ENCODE results near the gene GADD45B. TPM values are rescaled to one million over a fixed set of nuclear protein-coding genes. Genes with fewer than 3 reads are reported as not detected.

GADD45B gene
- total RNA-seq, 6 experiments from 2014 or later: 35.5 to 55.7 (median 39.1) TPM

DNA sequence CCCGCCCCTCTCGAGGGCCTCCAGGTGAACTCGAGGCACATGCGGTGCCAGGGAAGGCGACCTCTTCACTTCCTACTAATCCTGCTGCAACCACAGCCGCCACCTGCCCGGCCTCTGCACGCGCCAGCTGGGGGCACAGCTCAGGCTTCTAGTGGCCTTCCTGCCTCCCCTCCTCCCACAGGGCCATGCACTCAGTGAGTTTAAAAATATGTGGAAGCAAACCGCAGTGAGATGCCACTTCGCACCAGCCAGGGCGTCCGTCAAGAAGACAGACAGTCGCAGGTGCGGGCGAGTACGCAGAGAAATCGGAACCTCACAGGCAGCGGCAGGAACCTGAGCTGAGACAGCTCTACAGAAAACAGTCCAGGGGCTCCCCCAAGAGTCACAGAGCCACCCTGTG is 29.5 kb upstream of the GADD45B start:
- Mint-ChIP-seq H3K36me3 (ENCODE audit: low read depth) (peaks cover 9% of the 10 kb centered on the region), H3K4me3 (no peak overlapping the region), H3K9me3 (no peaks in the 10 kb centered on the region), H3K27me3 (ENCODE audit: insufficient read depth) (no peaks in the 10 kb centered on the region; the same call in 1 of the 2 replicates), H3K27ac (no peak overlapping the region), H3K4me1 (ENCODE audit: low read depth) (no peaks in the 10 kb centered on the region)
- DNase-seq: no peak
- TF ChIP-seq CTCF (IDR thresholded peaks at IDR 0.05): no peak

GRCh38 chr19:2449019-2449418 is 26.9 kb upstream of the GADD45B start:
- Mint-ChIP-seq H3K4me3 (no peak overlapping the region), H3K27ac (no peak overlapping the region), H3K4me1 (ENCODE audit: low read depth) (no peaks in the 10 kb centered on the region), H3K36me3 (ENCODE audit: low read depth) (peaks cover 5% of the 10 kb centered on the region), H3K27me3 (ENCODE audit: insufficient read depth) (peaks cover under 1% of the 10 kb centered on the region; the same call in 1 of the 2 replicates), H3K9me3 (no peaks in the 10 kb centered on the region)
- DNase-seq: no peak
- TF ChIP-seq CTCF (IDR thresholded peaks at IDR 0.05): no peak

DNA sequence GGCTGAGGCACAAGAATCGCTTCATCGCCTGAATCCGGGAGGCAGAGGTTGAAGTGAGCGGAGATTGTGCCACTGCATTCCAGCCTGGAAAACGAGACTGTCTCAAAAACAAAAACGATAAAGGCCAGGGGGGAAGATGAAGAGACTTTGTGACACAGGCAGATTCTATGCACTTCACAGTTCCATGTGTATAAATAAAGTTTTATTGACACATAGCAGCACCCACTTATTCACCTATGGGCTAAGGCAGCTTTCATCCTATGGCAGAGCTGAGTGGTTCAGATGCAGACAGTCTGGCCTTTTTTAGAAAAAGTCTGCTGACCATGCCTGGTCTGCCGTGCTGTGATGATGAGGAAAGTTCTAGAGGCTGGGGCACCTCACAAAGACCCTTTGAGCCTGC is 24.8 kb upstream of the GADD45B start:
- Mint-ChIP-seq H3K36me3 (ENCODE audit: low read depth) (peaks cover 5% of the 10 kb centered on the region), H3K4me1 (ENCODE audit: low read depth) (peaks cover 10% of the 10 kb centered on the region), H3K27ac (no peak overlapping the region), H3K27me3 (ENCODE audit: insufficient read depth) (peaks cover 3% of the 10 kb centered on the region), H3K4me3 (no peak overlapping the region), H3K9me3 (no peaks in the 10 kb centered on the region)
- no peak for DNase-seq
- no peak for TF ChIP-seq CTCF (IDR thresholded peaks at IDR 0.05)

- H3K9me3 Mint-ChIP-seq: no peaks in the 10 kb centered on the region
- peaks cover 5% of the 10 kb centered on the region for H3K36me3 Mint-ChIP-seq (ENCODE audit: low read depth)
- H3K4me3 Mint-ChIP-seq: no peak overlapping the region
Measured at GRCh38 chr19:2451741-2452140, 24.2 kb upstream of the GADD45B start.

DNA sequence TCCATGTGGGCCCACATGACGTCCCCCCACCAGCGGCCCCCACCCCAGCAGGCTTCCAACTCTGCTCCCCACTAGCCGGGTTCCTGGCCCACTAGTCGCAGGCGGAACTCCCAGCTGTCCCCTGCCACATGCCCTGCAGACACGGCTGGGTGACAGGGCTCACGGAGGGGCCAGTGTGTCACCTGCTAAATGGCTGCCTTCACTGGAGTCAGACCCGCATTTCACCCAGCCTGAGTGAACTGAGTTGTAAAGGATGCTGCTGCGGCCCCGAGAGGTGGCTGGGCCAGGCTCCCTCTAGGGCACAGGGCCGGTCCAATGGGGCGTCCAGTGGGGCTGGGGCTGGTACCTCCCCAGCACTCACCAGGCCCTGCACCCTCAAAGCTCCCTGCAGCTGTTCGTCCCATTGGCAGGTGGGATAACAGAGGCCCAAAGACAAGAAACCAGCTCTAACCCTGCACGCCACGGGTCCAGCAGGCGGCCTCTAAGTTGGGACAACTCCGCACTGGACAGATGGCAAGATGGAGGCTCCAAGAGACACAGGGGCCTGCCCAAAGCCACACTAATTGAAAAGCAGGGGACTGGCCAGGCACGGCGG is 22.4 kb upstream of the GADD45B start:
- DNase-seq: no peak
- no peak for TF ChIP-seq CTCF (IDR thresholded peaks at IDR 0.05)
- Mint-ChIP-seq H3K4me1 (ENCODE audit: low read depth) (peaks cover 19% of the 10 kb centered on the region), H3K4me3 (no peak overlapping the region), H3K9me3 (no peaks in the 10 kb centered on the region), H3K36me3 (ENCODE audit: low read depth) (peaks cover 5% of the 10 kb centered on the region), H3K27me3 (ENCODE audit: insufficient read depth) (peaks cover 3% of the 10 kb centered on the region), H3K27ac (no peak overlapping the region)

More at GRCh38 chr19:2451741-2452140, 24.2 kb upstream of the GADD45B start:
- Mint-ChIP-seq H3K27ac (no peak overlapping the region), H3K4me1 (ENCODE audit: low read depth) (peaks cover 10% of the 10 kb centered on the region), H3K27me3 (ENCODE audit: insufficient read depth) (peaks cover 3% of the 10 kb centered on the region)
- TF ChIP-seq CTCF (IDR thresholded peaks at IDR 0.05): no peak
- no peak for DNase-seq

All from HFFc6 (cell line).